HepG2 (cell line): ENCODE results near the gene TMEM143. TPM values are rescaled to one million over a fixed set of nuclear protein-coding genes. Genes with fewer than 3 reads are reported as not detected.

Experiments used
- DNMT1 ChIP-seq: sonication (generic); formaldehyde crosslinking; IDR thresholded peaks from 2 replicates; pipeline ENCODE4 v1.5.1; 2020; ENCODE audit warnings: mild to moderate bottlenecking, missing genetic modification reagents
- PHF8 ChIP-seq: sonication (generic); formaldehyde crosslinking; IDR thresholded peaks from 2 replicates; pipeline ENCODE4 v1.5.0; 2020; ENCODE audit warnings: missing genetic modification reagents
- SKI ChIP-seq: fragments of 450-650 bp; IDR thresholded peaks from one replicate; pipeline ENCODE4 v1.6.1; 2018; ENCODE audit warnings: mild to moderate bottlenecking; ENCODE audit not compliant: partially characterized antibody
- SOX13 ChIP-seq, 3 experiments: fragments of 450-650 bp in 1 of 3; sonication (generic) in 1 of 3; formaldehyde crosslinking in 1 of 3; IDR thresholded peaks in 2 of 3; conservative IDR thresholded peaks in 1 of 3; 2 replicates each; pipeline versions ENCODE4 v1.5.0 to v1.6.1; 2016 to 2020; ENCODE audit warnings: antibody characterized with exemption in 1 of 3, mild to moderate bottlenecking in 1 of 3, missing compliant biosample characterization in 1 of 3, missing genetic modification reagents in 1 of 3, moderate library complexity in 1 of 3
- SOX5 ChIP-seq: IDR thresholded peaks from 2 replicates; pipeline ENCODE4 v1.6.1; 2016; ENCODE audit warnings: borderline replicate concordance
- SP1 ChIP-seq, 2 experiments: fragments of 450-650 bp in 1 of 2; sonication (generic) in 1 of 2; formaldehyde crosslinking in 1 of 2; IDR thresholded peaks; 2 replicates each; pipeline versions ENCODE4 v1.4.0 to v1.6.1; 2016 to 2020; ENCODE audit warnings: missing genetic modification reagents in 1 of 2
- STAT6 ChIP-seq: sonication (generic); formaldehyde crosslinking; IDR thresholded peaks from 2 replicates; pipeline ENCODE4 v1.4.0; 2020; ENCODE audit warnings: missing genetic modification reagents, mild to moderate bottlenecking, borderline replicate concordance
- TBX3 ChIP-seq: fragments of 450-650 bp; IDR thresholded peaks from 2 replicates; pipeline ENCODE4 v1.6.1; 2017; ENCODE audit warnings: antibody characterized with exemption, mild to moderate bottlenecking, inconsistent platforms, borderline replicate concordance
- TEF ChIP-seq: sonication (generic); formaldehyde crosslinking; IDR thresholded peaks from 2 replicates; pipeline ENCODE4 v1.5.0; 2020; ENCODE audit warnings: missing genetic modification reagents
- ZBTB14 ChIP-seq: sonication (generic); formaldehyde crosslinking; IDR thresholded peaks from 2 replicates; pipeline ENCODE4 v1.4.0; 2020; ENCODE audit warnings: missing genetic modification reagents
- ZFAT ChIP-seq: sonication (generic); formaldehyde crosslinking; conservative IDR thresholded peaks from 2 replicates; pipeline ENCODE4 v1.8.1; 2023; ENCODE audit warnings: missing genetic modification reagents, inconsistent platforms
- ZFX ChIP-seq: sonication (generic); formaldehyde crosslinking; IDR thresholded peaks from 2 replicates; pipeline ENCODE4 v1.4.0; 2020; ENCODE audit warnings: mild to moderate bottlenecking, low read depth, missing genetic modification reagents, moderate library complexity
- ZNF263 ChIP-seq: sonication (generic); formaldehyde crosslinking; IDR thresholded peaks from 2 replicates; pipeline ENCODE4 v1.4.0; 2020; ENCODE audit warnings: missing genetic modification reagents
- ZNF276 ChIP-seq: sonication (generic); formaldehyde crosslinking; IDR thresholded peaks from 2 replicates; pipeline ENCODE4 v1.4.0; 2020; ENCODE audit warnings: mild to moderate bottlenecking, low read depth, missing genetic modification reagents
- ZNF496 ChIP-seq: sonication (generic); formaldehyde crosslinking; IDR thresholded peaks from 2 replicates; pipeline ENCODE4 v1.8.1; 2023; ENCODE audit warnings: mild to moderate bottlenecking, moderate library complexity, missing genetic modification reagents; ENCODE audit not compliant: insufficient replicate concordance
- polyA plus RNA-seq, 8 experiments: library from polyadenylated mRNA; depleted of rRNA in 3 of 8; stranded (reverse) in 7 of 8; unstranded in 1 of 8; fragments of >200 nt; fragmentation: Illumina TruSeq in 4 of 8; extraction: Trizol in 4 of 8; gene quantifications; 2 replicates each; pipeline versions ENCODE4 v1.2.1 to v1.2.3, GENCODE V29; 2011 to 2016; ENCODE audit warnings: low read depth in 4 of 8, missing spikeins in 1 of 8, mixed read lengths in 1 of 8; ENCODE audit not compliant: insufficient read depth in 1 of 8
- total RNA-seq, 5 experiments: library from RNA; depleted of rRNA; stranded (reverse); fragments of >200 nt; fragmentation: Illumina TruSeq; extraction: Trizol; gene quantifications; 2 replicates each; pipeline ENCODE4 v1.2.3, GENCODE V29; 2016; ENCODE audit warnings: low read depth in 1 of 5

The TMEM143 gene
- total and polyA plus RNA-seq, 2 of the 13 experiments (the other 11 are each of a cell fraction or from before 2014, with no cell fraction given): 7.7 to 11.3 TPM

GRCh38 chr19:48398375-48399235 is 34.9 kb upstream of the TMEM143 start (continued):
- TF ChIP-seq SOX13 (IDR thresholded peaks at IDR 0.05): no peak
- no peak for TF ChIP-seq SOX13 (CRISPR knock-in tag; conservative IDR thresholded peaks at IDR 0.05 in 1 of 2, IDR thresholded peaks at IDR 0.05 in 1 of 2)
- 0 out of 2 replicates have a peak, but pooled peaks have one; percentile 45 for TF ChIP-seq DNMT1 (CRISPR knock-in tag)
- TF ChIP-seq SKI: peak; percentile 39
- TF ChIP-seq ZNF496 (CRISPR knock-in tag): no peak
- TF ChIP-seq SP1 (IDR thresholded peaks at IDR 0.05): no peak
- TF ChIP-seq SP1 (CRISPR knock-in tag; IDR thresholded peaks at IDR 0.05): peak; percentile 48; the same call in 1 of the 2 replicates
- TF ChIP-seq ZNF263 (CRISPR knock-in tag): no peak
- TF ChIP-seq STAT6 (CRISPR knock-in tag): no peak
- TF ChIP-seq TEF (CRISPR knock-in tag): no peak
- no peak for TF ChIP-seq SOX5 (CRISPR knock-in tag)
- peak; percentile 71 for TF ChIP-seq ZFX (CRISPR knock-in tag)
- no peak for TF ChIP-seq TBX3
- TF ChIP-seq ZFAT (CRISPR knock-in tag): no peak
- no peak for TF ChIP-seq ZNF276 (CRISPR knock-in tag)
- TF ChIP-seq PHF8: 0 out of 2 replicates have a peak, but pooled peaks have one; percentile 33
- TF ChIP-seq ZBTB14 (CRISPR knock-in tag): peak; percentile 97
